Measurements from ENCODE around the gene CLBA1. TPM values are rescaled to one million over a fixed set of nuclear protein-coding genes. Genes with fewer than 3 reads are reported as not detected.

Gene CLBA1
- total RNA-seq, 1 experiment from 2014 or later, result 19.2 TPM

DNA sequence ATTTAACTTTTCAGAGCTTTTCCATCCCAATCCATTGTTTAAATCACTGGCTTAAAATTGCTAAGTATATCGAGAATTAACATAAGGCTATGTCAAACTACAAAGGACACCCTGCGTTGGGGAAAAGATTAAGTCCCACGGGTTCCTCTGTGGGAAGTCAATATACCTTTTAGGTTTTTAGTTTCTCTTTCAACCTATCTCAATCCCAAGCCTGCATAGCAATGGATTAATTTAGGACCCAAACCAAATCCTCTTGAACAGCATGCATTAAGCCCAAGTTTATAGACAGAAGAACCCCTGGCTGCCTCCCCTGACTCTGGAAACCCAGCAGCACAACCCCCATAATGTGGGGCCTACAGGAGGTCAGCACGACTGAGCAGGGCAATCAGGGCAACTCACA is 29.0 kb downstream of the CLBA1 start:
- H3K27ac ChIP-seq (ENCODE audit: low read length), result no peak overlapping the region
- DNase-seq (no peak), ATAC-seq (no peak)
- H3K4me1 ChIP-seq (ENCODE audit: insufficient read depth, low read length), result peaks cover 46% of the 10 kb centered on the region
- H4K20me1 ChIP-seq (ENCODE audit: low read length), result peaks cover 97% of the 10 kb centered on the region
- H3K79me2 ChIP-seq (ENCODE audit: low read length), result peaks cover 100% of the 10 kb centered on the region
- peaks cover 51% of the 10 kb centered on the region for H3K36me3 ChIP-seq (ENCODE audit: low read depth, low read length)
- no peaks in the 10 kb centered on the region for H3K9me3 ChIP-seq (ENCODE audit: low read length)
- H3K9me2 ChIP-seq (replicated peaks; ENCODE audit: low read length), result no peaks in the 10 kb centered on the region
- ChIA-PET POLR2A (ENCODE audit: unreplicated experiment) (interaction anchor here (0.6 kb wide), 2 partner anchors 20 to 42 kb away, joined by 4 to 5 read pairs; no protein-coding TSS in a partner anchor), CTCF (no interaction called here)
- H3F3A ChIP-seq (ENCODE audit: low read length, unreplicated experiment), result peaks cover 11% of the 10 kb centered on the region
- no peak overlapping the region for H2AFZ ChIP-seq (ENCODE audit: low read length)
- no TSS peak for BruUV-seq (replicated peaks)
- no peak overlapping the region for H3K9ac ChIP-seq (ENCODE audit: low read length)
- no peaks in the 10 kb centered on the region for H3K27me3 ChIP-seq (ENCODE audit: low read length)
- intact Hi-C loops (cut with micrococcal nuclease), result no loop called here
- 0 out of 2 replicates have a peak overlapping the region, but pooled peaks have one; percentile 4 for H3K4me2 ChIP-seq (ENCODE audit: low read length)
- no peak overlapping the region; the same call in 1 of the 2 replicates for H3K4me3 ChIP-seq (ENCODE audit: low read length)
- no peak for TF ChIP-seq EZH2 (IDR thresholded peaks at IDR 0.05; ENCODE audit: low read length, unreplicated experiment)
- no peak for TF ChIP-seq CTCF (conservative IDR thresholded peaks at IDR 0.05; ENCODE audit: low read depth, low read length)
- no peak for TF ChIP-seq EZH2phosphoT487 (IDR thresholded peaks at IDR 0.05; ENCODE audit: borderline replicate concordance, low read length)

DNA sequence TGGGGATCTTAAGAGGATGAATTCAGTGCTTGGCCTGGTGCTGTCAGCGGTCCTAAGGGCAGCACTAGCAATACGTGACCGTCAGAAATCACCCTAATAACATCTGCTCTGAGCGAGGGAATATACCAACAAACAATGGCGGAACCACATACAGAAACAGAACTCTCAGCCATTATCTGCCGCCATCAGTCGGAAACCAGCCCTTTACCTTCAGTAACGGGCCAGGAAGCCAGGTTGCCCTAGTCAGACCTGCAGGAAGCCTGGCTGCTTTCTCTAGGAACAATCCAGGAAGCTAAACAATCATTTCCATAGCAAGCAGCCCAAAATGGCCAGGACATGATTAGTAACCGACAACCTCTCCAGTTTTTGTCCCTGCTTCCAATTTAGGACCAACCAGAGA is 29.7 kb downstream of the CLBA1 start:
- TF ChIP-seq CTCF (conservative IDR thresholded peaks at IDR 0.05; ENCODE audit: low read depth, low read length), result no peak
- no peak for TF ChIP-seq EZH2phosphoT487 (IDR thresholded peaks at IDR 0.05; ENCODE audit: borderline replicate concordance, low read length)
- TF ChIP-seq EZH2 (IDR thresholded peaks at IDR 0.05; ENCODE audit: low read length, unreplicated experiment), result no peak
- no peaks in the 10 kb centered on the region for H3K27me3 ChIP-seq (ENCODE audit: low read length)
- ChIA-PET CTCF (interaction anchor here (0.6 kb wide), 1 partner anchor 281 kb away, joined by 10 read pairs; no protein-coding TSS in a partner anchor), POLR2A (ENCODE audit: unreplicated experiment) (interaction anchor here (0.6 kb wide), 1 partner anchor 20 kb away, joined by 5 read pairs; no protein-coding TSS in a partner anchor)
- H3K79me2 ChIP-seq (ENCODE audit: low read length), result peaks cover 100% of the 10 kb centered on the region
- H4K20me1 ChIP-seq (ENCODE audit: low read length), result peaks cover 97% of the 10 kb centered on the region
- intact Hi-C loops (cut with micrococcal nuclease), result no loop called here
- DNase-seq, result no peak
- no peaks in the 10 kb centered on the region for H3K9me3 ChIP-seq (ENCODE audit: low read length)
- H3K9me2 ChIP-seq (replicated peaks; ENCODE audit: low read length), result no peaks in the 10 kb centered on the region
- H3F3A ChIP-seq (ENCODE audit: low read length, unreplicated experiment), result peaks cover 11% of the 10 kb centered on the region
- peaks cover 51% of the 10 kb centered on the region for H3K36me3 ChIP-seq (ENCODE audit: low read depth, low read length)
- ATAC-seq, result no peak
- peak overlapping the region; percentile 15; the same call in 1 of the 2 replicates for H3K4me3 ChIP-seq (ENCODE audit: low read length)
- H2AFZ ChIP-seq (ENCODE audit: low read length), result no peak overlapping the region
- BruUV-seq (replicated peaks), result no TSS peak
- H3K27ac ChIP-seq (ENCODE audit: low read length), result no peak overlapping the region
- H3K4me2 ChIP-seq (ENCODE audit: low read length), result peak overlapping the region; percentile 81
- peaks cover 46% of the 10 kb centered on the region for H3K4me1 ChIP-seq (ENCODE audit: insufficient read depth, low read length)
- H3K9ac ChIP-seq (ENCODE audit: low read length), result no peak overlapping the region

GRCh38 chr14:105015905-105016304 is 30.3 kb downstream of the CLBA1 start:
- DNase-seq (no peak), ATAC-seq (no peak)
- Histone ChIP-seq H3K4me2 (ENCODE audit: low read length) (peak overlapping the region; percentile 81), H3F3A (ENCODE audit: low read length, unreplicated experiment) (peaks cover 8% of the 10 kb centered on the region), H3K4me1 (ENCODE audit: insufficient read depth, low read length) (peaks cover 46% of the 10 kb centered on the region), H3K27me3 (ENCODE audit: low read length) (no peaks in the 10 kb centered on the region), H2AFZ (ENCODE audit: low read length) (no peak overlapping the region), H3K36me3 (ENCODE audit: low read depth, low read length) (peaks cover 44% of the 10 kb centered on the region), H3K4me3 (ENCODE audit: low read length) (peak overlapping the region; percentile 48), H3K9me2 (replicated peaks; ENCODE audit: low read length) (no peaks in the 10 kb centered on the region), H4K20me1 (ENCODE audit: low read length) (peaks cover 91% of the 10 kb centered on the region), H3K27ac (ENCODE audit: low read length) (no peak overlapping the region), H3K9ac (ENCODE audit: low read length) (0 out of 2 replicates have a peak overlapping the region, but pooled peaks have one; percentile 23), H3K9me3 (ENCODE audit: low read length) (no peaks in the 10 kb centered on the region), H3K79me2 (ENCODE audit: low read length) (peaks cover 100% of the 10 kb centered on the region)
- ChIA-PET CTCF (interaction anchor here (0.6 kb wide), 1 partner anchor 280 kb away, joined by 10 read pairs; no protein-coding TSS in a partner anchor), POLR2A (ENCODE audit: unreplicated experiment) (interaction anchor here (0.7 kb wide), 1 partner anchor 37 kb away, joined by 3 read pairs; the partner anchor contains the start of gene AHNAK2)
- no peak for TF ChIP-seq EZH2phosphoT487 (IDR thresholded peaks at IDR 0.05; ENCODE audit: borderline replicate concordance, low read length)
- no peak for TF ChIP-seq CTCF (conservative IDR thresholded peaks at IDR 0.05; ENCODE audit: low read depth, low read length)
- no TSS peak for BruUV-seq (replicated peaks)
- intact Hi-C loops (cut with micrococcal nuclease), result no loop called here

Measured in PC-3 (cell line).